Kidney (tissue), 14 donors: ENCODE data around the gene EMC6. TPM values are rescaled to one million over a fixed set of nuclear protein-coding genes. Genes with fewer than 3 reads are reported as not detected.

Experiments used
- DNase-seq, 5 donors: peaks; one replicate each; pipeline ENCODE4 v3.0.0-alpha.2; 2013 to 2020
- FAIRE-seq: peaks from 2 replicates; lab custom pipeline; 2012; peaks lifted over from hg19 to GRCh38; lab: Jason Lieb, UNC
- H3K27ac ChIP-seq, 2 donors: one replicate each; pipeline ENCODE4 v1.7.0; 2013; ENCODE audit warnings: low read depth in 2 of 2, low read length in 2 of 2, inconsistent platforms in 1 of 2
- H3K27me3 ChIP-seq: one replicate; pipeline ENCODE4 v1.7.1; 2013; ENCODE audit warnings: low read length, inconsistent platforms; ENCODE audit not compliant: control insufficient read depth, insufficient read depth
- H3K36me3 ChIP-seq, 3 donors: one replicate each; pipeline versions ENCODE4 v1.7.0 to v1.7.1; 2013; ENCODE audit warnings: low read length in 3 of 3, control low read depth in 1 of 3, inconsistent platforms in 1 of 3; ENCODE audit not compliant: insufficient read depth in 3 of 3, control insufficient read depth in 2 of 3
- H3K4me1 ChIP-seq, 3 donors: one replicate each; pipeline versions ENCODE4 v1.7.0 to v1.7.1; 2013; ENCODE audit warnings: low read length in 3 of 3, inconsistent platforms in 1 of 3, low read depth in 1 of 3; ENCODE audit not compliant: control insufficient read depth in 2 of 3, insufficient read depth in 2 of 3
- H3K4me3 ChIP-seq, 3 donors: one replicate each; pipeline versions ENCODE4 v1.7.0 to v1.8.1; 2013; ENCODE audit warnings: low read length in 3 of 3, control low read depth in 1 of 3, inconsistent platforms in 1 of 3
- H3K9ac ChIP-seq, 3 donors: one replicate each; pipeline versions ENCODE4 v1.7.0 to v1.7.1; 2013; ENCODE audit warnings: low read length in 3 of 3, control low read depth in 1 of 3, inconsistent platforms in 1 of 3
- H3K9me3 ChIP-seq, 3 donors: one replicate each; pipeline versions ENCODE4 v1.7.0 to v1.7.1; 2013; ENCODE audit warnings: low read length in 3 of 3, control low read depth in 1 of 3, inconsistent platforms in 1 of 3; ENCODE audit not compliant: control insufficient read depth in 2 of 3, insufficient read depth in 1 of 3
- CTCF ChIP-seq: IDR thresholded peaks from 3 replicates; pipeline ENCODE4 v1.5.1; 2012; ENCODE audit warnings: mild to moderate bottlenecking, moderate library complexity, borderline replicate concordance; ENCODE audit not compliant: insufficient read depth; ENCODE audit errors: extremely low read depth
- intact Hi-C: fragments of 100-400 bp; cut with DNase I; formaldehyde crosslinking; loops from one replicate; pipeline ENCODE4 v1.11.1; 2022
- polyA plus RNA-seq: library from polyadenylated mRNA; stranded (reverse); fragments of 350-450 nt; fragmentation: Illumina TruSeq; extraction: RNeasy Lipid Tissue Mini Kit (QIAGEN cat#74804); gene quantifications from one replicate; pipeline ENCODE4 v1.2.3, GENCODE V29; 2014; ENCODE audit warnings: low read depth, low replicate concordance; ENCODE audit not compliant: insufficient read depth
- total RNA-seq: library from RNA; stranded (reverse); fragmentation: NEBNext Ultra II Directional; extraction: Animal tissue kit (Norgen Biotek cat#: 25700); gene quantifications from one replicate; pipeline ENCODE4 v1.2.1, GENCODE V29; 2021
- donor health status: control.
- donor health status: control.
- donor health status: control.
- donor health status: control.
- donor health status: control.
- donor health status: DM: yes; HTN: yes; CAD: no.
- donor health status: Normal renal cell carcinoma (clear cell type).

The EMC6 gene
- total and polyA plus RNA-seq, 2 donors from 2014 or later: 25.6 to 77.1 TPM

- Histone ChIP-seq H3K4me3 (no peak overlapping the region), H3K9ac (no peak overlapping the region), H3K9me3 (no peaks in the 10 kb centered on the region), H3K4me1 (peaks cover 0 to 3% (median 0%) of the 10 kb centered on the region in 3 donors), H3K27ac (no peak overlapping the region), H3K36me3 (no peaks in the 10 kb centered on the region), H3K27me3 (no peaks in the 10 kb centered on the region)
- intact Hi-C loops: no loop called here
- no peak for FAIRE-seq
- DNase-seq: no peak
- TF ChIP-seq CTCF: no peak
Observed at GRCh38 chr17:3692346-3692745, 23.7 kb downstream of the EMC6 start.

- H3K4me3 ChIP-seq: no peak overlapping the region
- H3K9me3 ChIP-seq: no peaks in the 10 kb centered on the region
- FAIRE-seq (no peak), DNase-seq (no peak)
- intact Hi-C loops: no loop called here
- no peaks in the 10 kb centered on the region for H3K36me3 ChIP-seq
- no peak for TF ChIP-seq CTCF
- peaks cover 0 to 3% (median 0%) of the 10 kb centered on the region in 3 donors for H3K4me1 ChIP-seq
- no peaks in the 10 kb centered on the region for H3K27me3 ChIP-seq
- no peak overlapping the region for H3K27ac ChIP-seq
- H3K9ac ChIP-seq: no peak overlapping the region
Observed at GRCh38 chr17:3693141-3693540, 24.5 kb downstream of the EMC6 start.

GRCh38 chr17:3693829-3694231, 25.2 kb downstream of the EMC6 start:
- H3K9ac ChIP-seq: no peak overlapping the region
- no peak overlapping the region for H3K27ac ChIP-seq
- DNase-seq (no peak), FAIRE-seq (no peak)
- H3K9me3 ChIP-seq: peaks cover 0 to 3% (median 0%) of the 10 kb centered on the region in 3 donors
- no peak for TF ChIP-seq CTCF
- H3K36me3 ChIP-seq: no peaks in the 10 kb centered on the region
- H3K4me3 ChIP-seq: no peak overlapping the region
- peaks cover 0 to 3% (median 0%) of the 10 kb centered on the region in 3 donors for H3K4me1 ChIP-seq
- no peaks in the 10 kb centered on the region for H3K27me3 ChIP-seq
- intact Hi-C loops: no loop called here
